SK-N-MC (cell line): ENCODE results near the gene TINAG.

Experiments
- EZH2 ChIP-seq: fragments of 200-600 bp; sonication (generic); IDR thresholded peaks from one replicate; pipeline ENCODE4 v1.6.1; 2017; ENCODE audit warnings: antibody characterized with exemption
- POLR2AphosphoS5 ChIP-seq: IDR thresholded peaks from 2 replicates; pipeline ENCODE4 v1.6.1; 2012; ENCODE audit warnings: mild to moderate bottlenecking, low read depth, low read length, borderline replicate concordance

DNA sequence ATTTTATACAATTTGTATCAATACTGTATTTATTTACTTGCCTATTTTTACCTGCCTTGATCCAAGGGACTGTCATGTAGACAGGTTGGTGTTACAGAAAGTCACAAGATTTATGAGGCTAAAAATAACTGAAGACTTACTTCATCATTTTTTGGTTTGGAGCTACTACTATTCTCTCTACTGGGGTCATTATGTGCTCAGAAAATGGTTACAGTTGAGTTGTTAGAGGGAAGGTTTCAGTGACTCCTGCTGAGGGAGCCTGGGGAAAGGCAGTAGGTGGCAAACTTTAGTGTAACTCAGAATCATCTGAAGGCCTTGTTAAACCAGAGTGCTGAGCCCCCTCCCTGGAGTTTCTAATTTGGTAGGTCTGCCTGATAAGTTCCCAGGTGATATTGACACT is 118.8 kb downstream of the TINAG start:
- TF ChIP-seq POLR2AphosphoS5 (no peak), EZH2 (no peak)
